Activated CD8-positive, alpha-beta memory T cell treated with anti-CD3 and anti-CD28 coated beads for 48 hours (primary cell): ENCODE results near the gene SMIM45.

Experiments used
- DNase-seq, 3 experiments: peaks; one replicate each; pipeline ENCODE4 v3.0.0-alpha.2; 2020; ENCODE audit warnings: low read depth in 2 of 3, low spot score in 2 of 3

Gene SMIM45

DNA sequence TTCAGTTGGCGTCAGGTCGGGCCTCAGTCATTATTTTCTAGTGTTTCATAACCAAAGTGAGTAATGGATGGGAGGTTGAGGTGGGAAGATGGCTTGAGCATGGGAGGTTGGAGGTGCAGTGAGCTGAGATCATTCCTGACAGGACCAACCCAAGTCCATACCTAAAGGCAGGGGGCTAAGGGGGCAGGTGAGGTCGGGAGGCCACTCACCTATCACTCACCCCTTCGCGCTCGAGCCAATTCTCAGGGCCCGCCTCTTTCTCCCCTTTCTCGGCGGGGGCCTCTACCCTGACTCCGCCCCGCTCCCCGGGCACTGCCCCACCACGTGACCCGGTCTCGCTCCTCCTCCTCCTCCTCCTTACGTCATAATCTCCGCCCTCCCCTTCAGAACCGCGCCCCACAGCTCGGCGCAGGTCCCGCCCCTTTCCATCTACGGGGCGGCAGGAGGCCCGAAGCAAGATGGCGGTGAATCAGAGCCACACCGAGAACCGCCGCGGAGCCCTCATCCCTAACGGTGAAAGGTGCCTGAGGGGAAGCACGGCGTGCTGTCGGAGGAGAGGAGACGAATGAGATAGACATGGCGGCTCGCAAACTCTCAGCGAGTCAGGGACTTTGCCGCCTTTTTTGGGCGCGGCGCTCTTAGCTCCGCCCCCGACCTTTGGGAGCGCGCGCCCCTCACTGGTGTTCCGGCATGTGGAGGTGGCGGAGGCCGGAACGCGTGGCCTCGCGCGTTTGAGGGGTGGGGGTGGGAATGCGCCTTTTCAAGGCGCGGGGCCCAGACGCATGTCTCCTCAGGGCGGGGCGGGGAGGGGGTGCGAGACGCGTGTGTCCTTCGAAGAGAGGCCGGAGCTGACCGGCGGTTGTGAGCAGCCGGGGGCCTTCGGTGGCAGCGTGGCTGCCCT is 46.7 kb downstream of the SMIM45 start, which contains the start of gene WBP2NL:
TSS of gene WBP2NL (plus strand) at position 428 of the 901 bp plus-strand sequence. CDS start at position 459, 31 bp downstream.
- peak; percentile 47 to 64 (median 57) for DNase-seq

DNA sequence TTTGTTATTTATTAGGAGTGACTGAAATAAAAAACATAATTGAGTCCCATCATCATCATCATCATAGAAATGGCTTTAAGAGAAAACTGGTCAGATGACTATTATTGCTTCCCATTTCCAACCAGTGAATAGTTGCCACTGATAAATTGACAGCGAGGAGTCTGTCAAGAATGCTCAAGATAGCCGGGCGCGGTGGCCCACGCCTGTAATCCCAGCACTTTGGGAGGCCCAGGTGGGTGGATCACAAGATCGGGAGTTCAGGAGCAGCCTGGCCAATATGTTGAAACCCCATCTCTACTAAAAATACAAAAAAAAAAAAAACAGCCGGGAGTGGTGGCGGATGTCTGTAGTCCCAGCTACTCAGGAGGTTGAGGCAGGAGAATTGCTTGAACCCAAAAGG is 48.5 kb downstream of the SMIM45 start:
- no peak for DNase-seq

DNA sequence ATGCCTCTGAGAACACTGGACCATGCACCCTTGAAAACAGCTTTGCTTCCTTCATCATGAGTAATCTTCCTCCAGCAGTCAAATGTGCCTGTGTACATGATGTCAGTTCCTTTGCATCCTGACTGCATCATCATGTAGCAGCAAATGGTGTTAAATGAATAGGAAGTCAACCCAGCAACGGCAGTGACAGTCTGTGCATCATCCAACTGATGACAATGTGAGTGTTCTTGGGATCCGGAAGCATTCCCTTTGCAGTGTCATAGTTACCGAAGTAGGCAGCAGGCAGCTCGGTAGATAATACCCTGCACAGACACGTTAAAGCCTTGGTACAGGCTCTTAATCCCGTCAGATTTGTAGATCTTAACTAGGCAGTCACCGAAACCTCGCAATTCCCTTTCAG is 49.2 kb downstream of the SMIM45 start:
- DNase-seq: no peak

DNA sequence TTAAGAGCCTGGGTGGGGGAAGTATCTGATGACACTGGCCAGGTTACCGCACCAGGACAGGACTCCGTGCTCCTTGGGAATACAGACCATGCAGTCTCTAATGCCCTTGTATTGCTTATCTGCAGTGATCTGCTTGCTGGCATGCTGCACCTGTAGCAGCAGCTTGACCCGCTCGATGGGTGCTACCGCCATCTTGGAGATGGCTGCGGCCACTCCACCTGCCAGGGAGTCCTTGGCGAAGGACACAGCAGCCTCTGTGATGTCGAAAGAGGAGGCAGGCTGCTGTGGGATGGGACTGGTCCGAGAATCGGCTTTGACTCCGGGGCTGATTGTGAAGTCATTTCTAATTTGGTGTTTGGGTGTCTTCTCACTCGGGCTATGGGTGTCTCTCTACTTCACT is 49.8 kb downstream of the SMIM45 start:
- no peak for DNase-seq

DNA sequence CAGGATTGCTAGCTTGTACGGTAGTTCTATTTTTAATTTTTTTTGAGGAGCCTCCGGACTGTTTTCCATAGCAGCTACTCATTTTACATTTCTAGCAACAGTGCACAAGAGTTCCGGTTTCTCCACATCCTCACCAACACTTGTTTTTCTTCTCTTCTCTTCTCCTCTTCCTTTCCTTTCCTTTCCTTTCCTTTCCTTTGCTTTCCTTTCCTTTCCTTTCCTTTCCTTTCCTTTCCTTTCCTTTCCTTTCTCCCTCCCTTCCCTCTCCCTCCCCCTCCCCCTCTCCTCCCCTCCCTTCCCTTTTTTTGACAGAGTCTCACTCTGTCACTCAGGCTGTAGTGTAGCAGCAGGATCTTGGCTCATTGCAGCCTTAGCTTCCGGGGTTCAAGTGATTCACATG is 56.0 kb downstream of the SMIM45 start:
- DNase-seq: no peak
